ENCODE measurements around the gene TSPYL2. TPM values are rescaled to one million over a fixed set of nuclear protein-coding genes. Genes with fewer than 3 reads are reported as not detected.

Gene TSPYL2
- total RNA-seq, 1 donor from 2014 or later = 26.2 TPM

DNA sequence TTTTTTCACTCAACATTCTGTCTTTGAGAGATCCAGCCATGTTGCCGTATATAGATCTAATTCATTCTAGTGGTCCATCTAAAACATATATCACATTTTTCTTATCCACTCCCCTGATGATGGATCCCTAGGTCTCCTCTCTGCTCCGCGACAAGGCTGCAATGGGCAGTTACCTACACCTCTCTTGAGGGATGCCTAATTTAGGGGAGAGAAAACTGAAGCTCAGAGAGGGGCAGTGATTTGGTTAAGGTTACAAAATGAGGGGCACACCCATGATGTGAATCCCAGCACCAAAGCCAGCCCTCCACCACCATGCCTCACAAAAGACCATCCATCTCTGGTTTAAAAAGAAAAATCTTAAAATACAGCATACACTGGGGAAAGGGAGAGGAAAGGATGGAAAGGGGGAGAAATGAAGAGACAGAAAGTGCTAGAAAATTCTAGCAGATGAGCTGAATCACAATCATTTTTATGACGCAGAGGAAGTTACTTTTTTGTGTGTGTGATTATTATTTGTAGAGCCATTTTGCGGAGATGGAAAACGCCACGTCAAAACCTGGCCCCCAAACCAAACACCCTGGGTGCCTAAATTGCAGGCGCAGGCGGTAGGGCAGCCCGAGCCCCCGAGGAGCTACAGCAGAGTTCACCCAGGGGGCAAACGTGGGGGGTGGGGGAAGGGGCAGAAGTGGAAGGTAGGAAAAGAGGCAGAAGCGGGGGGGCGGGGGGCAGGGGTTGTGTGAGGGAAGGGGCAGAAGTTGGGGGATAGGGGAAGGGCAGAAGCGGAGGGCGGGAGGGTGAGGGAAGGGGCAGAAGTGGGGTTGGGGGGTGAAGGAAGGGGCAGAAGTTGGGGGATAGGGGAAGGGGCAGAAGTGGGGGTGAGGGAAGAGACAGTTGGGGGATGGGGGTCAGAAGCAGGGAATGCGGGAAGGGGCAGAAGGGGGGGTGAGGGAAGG lies 1.3 kb upstream of the TSPYL2 start:
- DNase-seq (ENCODE audit: extremely low spot score, unreplicated experiment) = no peak
- no peaks in the 10 kb centered on the region for H3K27me3 Mint-ChIP-seq (ENCODE audit: unreplicated experiment)
- peak overlapping the region; percentile 95 for H3K27ac Mint-ChIP-seq (ENCODE audit: unreplicated experiment)
- peaks cover 19% of the 10 kb centered on the region for H3K36me3 Mint-ChIP-seq (ENCODE audit: unreplicated experiment)
- H3K9me3 Mint-ChIP-seq (ENCODE audit: unreplicated experiment) = no peaks in the 10 kb centered on the region
- H3K4me3 Mint-ChIP-seq (ENCODE audit: unreplicated experiment) = peak overlapping the region; percentile 73
- TF ChIP-seq, protein P1, sequence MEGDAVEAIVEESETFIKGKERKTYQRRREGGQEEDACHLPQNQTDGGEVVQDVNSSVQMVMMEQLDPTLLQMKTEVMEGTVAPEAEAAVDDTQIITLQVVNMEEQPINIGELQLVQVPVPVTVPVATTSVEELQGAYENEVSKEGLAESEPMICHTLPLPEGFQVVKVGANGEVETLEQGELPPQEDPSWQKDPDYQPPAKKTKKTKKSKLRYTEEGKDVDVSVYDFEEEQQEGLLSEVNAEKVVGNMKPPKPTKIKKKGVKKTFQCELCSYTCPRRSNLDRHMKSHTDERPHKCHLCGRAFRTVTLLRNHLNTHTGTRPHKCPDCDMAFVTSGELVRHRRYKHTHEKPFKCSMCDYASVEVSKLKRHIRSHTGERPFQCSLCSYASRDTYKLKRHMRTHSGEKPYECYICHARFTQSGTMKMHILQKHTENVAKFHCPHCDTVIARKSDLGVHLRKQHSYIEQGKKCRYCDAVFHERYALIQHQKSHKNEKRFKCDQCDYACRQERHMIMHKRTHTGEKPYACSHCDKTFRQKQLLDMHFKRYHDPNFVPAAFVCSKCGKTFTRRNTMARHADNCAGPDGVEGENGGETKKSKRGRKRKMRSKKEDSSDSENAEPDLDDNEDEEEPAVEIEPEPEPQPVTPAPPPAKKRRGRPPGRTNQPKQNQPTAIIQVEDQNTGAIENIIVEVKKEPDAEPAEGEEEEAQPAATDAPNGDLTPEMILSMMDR (IDR thresholded peaks at IDR 0.05) = no peak
- peaks cover 17% of the 10 kb centered on the region for H3K4me1 Mint-ChIP-seq (ENCODE audit: unreplicated experiment)

DNA sequence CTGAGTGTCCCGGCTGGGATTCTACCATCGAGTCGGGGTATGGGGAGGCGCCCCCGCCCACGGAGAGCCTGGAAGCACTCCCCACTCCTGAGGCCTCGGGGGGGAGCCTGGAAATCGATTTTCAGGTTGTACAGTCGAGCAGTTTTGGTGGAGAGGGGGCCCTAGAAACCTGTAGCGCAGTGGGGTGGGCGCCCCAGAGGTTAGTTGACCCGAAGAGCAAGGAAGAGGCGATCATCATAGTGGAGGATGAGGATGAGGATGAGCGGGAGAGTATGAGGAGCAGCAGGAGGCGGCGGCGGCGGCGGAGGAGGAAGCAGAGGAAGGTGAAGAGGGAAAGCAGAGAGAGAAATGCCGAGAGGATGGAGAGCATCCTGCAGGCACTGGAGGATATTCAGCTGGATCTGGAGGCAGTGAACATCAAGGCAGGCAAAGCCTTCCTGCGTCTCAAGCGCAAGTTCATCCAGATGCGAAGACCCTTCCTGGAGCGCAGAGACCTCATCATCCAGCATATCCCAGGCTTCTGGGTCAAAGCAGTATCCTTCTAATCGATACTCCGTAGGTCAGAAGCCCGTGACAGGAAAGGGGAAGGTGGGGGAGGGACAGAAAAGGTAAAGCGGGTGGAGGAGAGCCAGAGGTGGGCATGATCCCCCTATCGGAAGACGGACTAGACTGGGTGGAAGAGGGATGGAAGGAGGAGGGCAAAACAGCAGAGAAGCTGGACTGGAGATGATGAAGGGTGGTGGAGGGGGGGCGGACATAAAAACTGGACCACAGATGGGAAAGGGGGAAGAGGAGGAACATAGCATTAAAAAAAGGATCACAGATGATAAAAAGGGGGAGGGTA lies 828 bp downstream of the TSPYL2 start:
- peaks cover 15% of the 10 kb centered on the region for H3K36me3 Mint-ChIP-seq (ENCODE audit: unreplicated experiment)
- H3K27me3 Mint-ChIP-seq (ENCODE audit: unreplicated experiment) = no peaks in the 10 kb centered on the region
- no peak for DNase-seq (ENCODE audit: extremely low spot score, unreplicated experiment)
- TF ChIP-seq, protein P1 (IDR thresholded peaks at IDR 0.05) = no peak
- H3K27ac Mint-ChIP-seq (ENCODE audit: unreplicated experiment) = peak overlapping the region; percentile 64
- no peaks in the 10 kb centered on the region for H3K9me3 Mint-ChIP-seq (ENCODE audit: unreplicated experiment)
- H3K4me3 Mint-ChIP-seq (ENCODE audit: unreplicated experiment) = peak overlapping the region; percentile 82
- H3K4me1 Mint-ChIP-seq (ENCODE audit: unreplicated experiment) = peaks cover 17% of the 10 kb centered on the region

DNA sequence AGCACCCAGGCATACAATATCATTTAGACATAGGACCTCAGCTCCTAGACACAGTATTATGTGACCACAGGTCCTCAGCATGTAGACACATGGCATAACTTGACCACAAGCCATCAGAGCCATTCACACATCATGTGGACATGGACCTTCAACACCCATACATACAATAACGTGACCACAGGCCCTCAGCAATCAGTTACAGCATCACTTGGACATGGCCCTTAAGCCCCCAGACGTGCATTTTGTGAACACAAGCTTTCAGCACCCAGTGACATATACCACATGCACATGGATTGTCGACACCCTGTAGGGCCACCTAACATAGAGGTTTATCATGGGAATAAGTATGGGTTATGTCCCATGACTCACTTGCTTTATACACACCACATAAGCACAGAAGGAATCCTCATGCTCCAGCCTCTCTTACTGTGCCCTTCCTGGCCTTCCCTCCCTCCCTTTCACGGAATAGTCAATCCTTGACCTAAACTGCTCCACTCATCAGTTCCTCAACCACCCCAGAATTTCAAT lies 1.9 kb downstream of the TSPYL2 start:
- H3K36me3 Mint-ChIP-seq (ENCODE audit: unreplicated experiment) = peaks cover 15% of the 10 kb centered on the region
- H3K4me3 Mint-ChIP-seq (ENCODE audit: unreplicated experiment) = no peak overlapping the region
- no peak overlapping the region for H3K27ac Mint-ChIP-seq (ENCODE audit: unreplicated experiment)
- no peaks in the 10 kb centered on the region for H3K27me3 Mint-ChIP-seq (ENCODE audit: unreplicated experiment)
- no peak for DNase-seq (ENCODE audit: extremely low spot score, unreplicated experiment)
- no peaks in the 10 kb centered on the region for H3K9me3 Mint-ChIP-seq (ENCODE audit: unreplicated experiment)
- peaks cover 21% of the 10 kb centered on the region for H3K4me1 Mint-ChIP-seq (ENCODE audit: unreplicated experiment)
- TF ChIP-seq, protein P1 (IDR thresholded peaks at IDR 0.05) = no peak

DNA sequence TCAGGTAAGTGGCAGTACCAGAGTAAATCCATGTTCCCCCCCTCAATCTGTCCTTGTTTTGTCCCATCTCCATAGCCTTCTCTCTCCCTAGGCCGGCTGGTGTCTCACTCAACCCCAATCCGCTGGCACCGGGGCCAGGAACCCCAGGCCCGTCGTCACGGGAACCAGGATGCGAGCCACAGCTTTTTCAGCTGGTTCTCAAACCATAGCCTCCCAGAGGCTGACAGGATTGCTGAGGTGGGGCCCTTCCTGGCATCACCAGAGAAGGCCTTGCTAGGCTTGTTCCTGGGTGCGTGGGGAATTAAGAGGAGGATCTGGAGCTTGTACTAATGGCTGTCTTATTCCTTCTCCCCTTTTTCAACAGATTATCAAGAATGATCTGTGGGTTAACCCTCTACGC lies 2.7 kb downstream of the TSPYL2 start:
- no peaks in the 10 kb centered on the region for H3K27me3 Mint-ChIP-seq (ENCODE audit: unreplicated experiment)
- peaks cover 15% of the 10 kb centered on the region for H3K36me3 Mint-ChIP-seq (ENCODE audit: unreplicated experiment)
- TF ChIP-seq, protein P1 (IDR thresholded peaks at IDR 0.05) = no peak
- H3K4me1 Mint-ChIP-seq (ENCODE audit: unreplicated experiment) = peaks cover 21% of the 10 kb centered on the region
- no peak overlapping the region for H3K27ac Mint-ChIP-seq (ENCODE audit: unreplicated experiment)
- no peak for DNase-seq (ENCODE audit: extremely low spot score, unreplicated experiment)
- no peak overlapping the region for H3K4me3 Mint-ChIP-seq (ENCODE audit: unreplicated experiment)
- no peaks in the 10 kb centered on the region for H3K9me3 Mint-ChIP-seq (ENCODE audit: unreplicated experiment)
